GM12878 (cell line): Measurements from ENCODE around the gene VCL. TPM values are rescaled to one million over a fixed set of nuclear protein-coding genes. Genes with fewer than 3 reads are reported as not detected.

Experiments
- BACH1 ChIP-seq: fragments of 450-650 bp; IDR thresholded peaks from 2 replicates; pipeline ENCODE4 v1.6.1; 2017; ENCODE audit warnings: mild to moderate bottlenecking, borderline replicate concordance
- CBFB ChIP-seq: IDR thresholded peaks from 2 replicates; pipeline ENCODE4 v1.6.1; 2016; ENCODE audit warnings: antibody characterized with exemption, low read depth
- CHD1 ChIP-seq: IDR thresholded peaks from 2 replicates; pipeline ENCODE4 v1.6.1; 2012; ENCODE audit warnings: low read depth, low read length, improper control_type of control experiment
- CREB1 ChIP-seq: IDR thresholded peaks from 2 replicates; pipeline ENCODE4 v1.6.1; 2012; ENCODE audit warnings: low read depth, mild to moderate bottlenecking, inconsistent platforms
- FOXM1 ChIP-seq: IDR thresholded peaks from 2 replicates; pipeline ENCODE4 v1.6.1; 2012; ENCODE audit warnings: low read depth, mild to moderate bottlenecking, inconsistent platforms, low read length, moderate library complexity
- IKZF1 ChIP-seq: fragments of 450-650 bp; conservative IDR thresholded peaks from 2 replicates; pipeline ENCODE4 v1.6.1; 2017; ENCODE audit warnings: antibody characterized with exemption, mild to moderate bottlenecking
- RAD51 ChIP-seq: fragments of 450-650 bp; IDR thresholded peaks from 2 replicates; pipeline ENCODE4 v1.6.1; 2016; ENCODE audit warnings: moderate library complexity, mild to moderate bottlenecking, inconsistent platforms
- RCOR1 ChIP-seq: conservative IDR thresholded peaks from 2 replicates; pipeline ENCODE4 v1.6.1; 2012; ENCODE audit warnings: low read depth, low read length, improper control_type of control experiment
- SIX5 ChIP-seq: IDR thresholded peaks from 2 replicates; pipeline ENCODE4 v1.6.1; 2011; ENCODE audit warnings: mild to moderate bottlenecking, low read depth, low read length, moderate library complexity; ENCODE audit not compliant: severe bottlenecking
- SUZ12 ChIP-seq: fragments of 200-600 bp; sonication (generic); IDR thresholded peaks from one replicate; pipeline ENCODE4 v1.6.1; 2018; ENCODE audit warnings: antibody characterized with exemption, mild to moderate bottlenecking; ENCODE audit not compliant: unreplicated experiment
- TBL1XR1 ChIP-seq: IDR thresholded peaks from 2 replicates; pipeline ENCODE4 v1.6.1; 2012; ENCODE audit warnings: low read depth, low read length, improper control_type of control experiment
- ZNF24 ChIP-seq: fragments of 450-650 bp; IDR thresholded peaks from 2 replicates; pipeline ENCODE4 v1.6.1; 2017; ENCODE audit warnings: antibody characterized with exemption, mild to moderate bottlenecking
- polyA plus RNA-seq, 11 experiments: library from polyadenylated mRNA; depleted of rRNA in 4 of 11; unstranded in 6 of 11; stranded (reverse) in 5 of 11; fragments of >200 nt; fragmentation: Nextera tagmentation in 4 of 11; fragmentation: Illumina TruSeq in 1 of 11; extraction: Ambion mirVana in 4 of 11; extraction: Trizol in 1 of 11; gene quantifications; 1 replicate in 1 of 11; 2 replicates in 10 of 11; pipeline versions ENCODE4 v1.2.1 to v1.2.3, GENCODE V29; 2011 to 2016; ENCODE audit warnings: inconsistent platforms in 2 of 11, missing spikeins in 2 of 11, low read depth in 1 of 11
- total RNA-seq, 4 experiments: library from RNA; depleted of rRNA in 3 of 4; stranded (reverse); fragments of >200 nt in 3 of 4; fragmentation: Illumina TruSeq in 1 of 4; extraction: Trizol in 1 of 4; gene quantifications; 2 replicates each; pipeline versions ENCODE4 v1.2.1 to v1.2.3, GENCODE V29; 2013 to 2021
- TF ChIP-seq, protein P1 (sequence below): IDR thresholded peaks from 2 replicates; pipeline ENCODE4 v1.6.1; 2012; ENCODE audit warnings: low read length, inconsistent platforms
- TF ChIP-seq, protein P2 (sequence below): fragments of 450-650 bp; IDR thresholded peaks from 2 replicates; pipeline ENCODE4 v1.6.1; 2016; ENCODE audit warnings: mild to moderate bottlenecking
- TF ChIP-seq, protein P3 (sequence below): fragments of 450-650 bp; IDR thresholded peaks from 2 replicates; pipeline ENCODE4 v1.6.1; 2017; ENCODE audit warnings: borderline replicate concordance
- TF ChIP-seq, protein P4 (sequence below): fragments of 450-650 bp; IDR thresholded peaks from 2 replicates; pipeline ENCODE4 v1.6.1; 2016; ENCODE audit warnings: mild to moderate bottlenecking, moderate library complexity, borderline replicate concordance
- TF ChIP-seq, protein P5 (sequence below): IDR thresholded peaks from 2 replicates; pipeline ENCODE4 v1.6.1; 2012; ENCODE audit warnings: low read depth, low read length, improper control_type of control experiment
- TF ChIP-seq, protein P6 (sequence below): fragments of 150-350 bp; IDR thresholded peaks from 2 replicates; pipeline ENCODE4 v1.6.1; 2016; ENCODE audit warnings: low read depth, low read length

The VCL gene
- total and polyA plus RNA-seq, 10 of the 15 experiments (the other 5 are each of a cell fraction or from before 2014, with no cell fraction given), result 6.7 to 54.6 (median 24.3) TPM

DNA sequence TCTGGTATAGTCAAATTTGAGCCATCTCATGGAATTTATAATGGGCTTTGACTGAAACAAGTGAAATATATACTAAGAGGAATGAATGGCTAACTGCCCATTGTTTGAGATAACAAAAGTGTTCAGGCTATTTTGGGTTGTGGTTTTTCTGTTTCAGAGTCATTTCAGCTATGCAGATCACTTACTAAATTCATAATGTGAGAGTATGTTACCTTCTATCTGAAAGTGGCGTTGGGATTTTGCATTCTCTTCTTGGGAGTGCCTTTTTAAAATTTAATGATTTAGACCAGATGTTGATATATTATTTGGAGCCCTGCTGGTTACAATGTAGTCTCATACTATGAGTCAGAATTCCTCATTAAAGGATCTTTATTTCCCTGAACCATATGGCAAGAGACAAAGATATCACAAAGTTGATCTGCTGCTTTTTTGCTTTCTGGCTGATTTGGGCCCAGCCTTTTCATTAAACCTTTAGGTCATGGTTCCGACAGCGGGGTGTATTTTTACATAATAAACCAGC is 10.4 kb downstream of the VCL start (continued):
- TF ChIP-seq CREB1 (no peak), SIX5 (no peak), TBL1XR1 (0 out of 2 replicates have a peak, but pooled peaks have one; percentile 34), SUZ12 (no peak), CHD1 (no peak), CBFB (peak; percentile 88; the same call in 1 of the 2 replicates), IKZF1 (no peak), RCOR1 (0 out of 2 replicates have a peak, but pooled peaks have one; percentile 67), ZNF24 (peak; percentile 72), FOXM1 (peak; percentile 66; the same call in 1 of the 2 replicates), BACH1 (no peak), RAD51 (no peak)
- TF ChIP-seq, protein P1, sequence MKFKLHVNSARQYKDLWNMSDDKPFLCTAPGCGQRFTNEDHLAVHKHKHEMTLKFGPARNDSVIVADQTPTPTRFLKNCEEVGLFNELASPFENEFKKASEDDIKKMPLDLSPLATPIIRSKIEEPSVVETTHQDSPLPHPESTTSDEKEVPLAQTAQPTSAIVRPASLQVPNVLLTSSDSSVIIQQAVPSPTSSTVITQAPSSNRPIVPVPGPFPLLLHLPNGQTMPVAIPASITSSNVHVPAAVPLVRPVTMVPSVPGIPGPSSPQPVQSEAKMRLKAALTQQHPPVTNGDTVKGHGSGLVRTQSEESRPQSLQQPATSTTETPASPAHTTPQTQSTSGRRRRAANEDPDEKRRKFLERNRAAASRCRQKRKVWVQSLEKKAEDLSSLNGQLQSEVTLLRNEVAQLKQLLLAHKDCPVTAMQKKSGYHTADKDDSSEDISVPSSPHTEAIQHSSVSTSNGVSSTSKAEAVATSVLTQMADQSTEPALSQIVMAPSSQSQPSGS, result peak; percentile 82
- TF ChIP-seq, protein P2, sequence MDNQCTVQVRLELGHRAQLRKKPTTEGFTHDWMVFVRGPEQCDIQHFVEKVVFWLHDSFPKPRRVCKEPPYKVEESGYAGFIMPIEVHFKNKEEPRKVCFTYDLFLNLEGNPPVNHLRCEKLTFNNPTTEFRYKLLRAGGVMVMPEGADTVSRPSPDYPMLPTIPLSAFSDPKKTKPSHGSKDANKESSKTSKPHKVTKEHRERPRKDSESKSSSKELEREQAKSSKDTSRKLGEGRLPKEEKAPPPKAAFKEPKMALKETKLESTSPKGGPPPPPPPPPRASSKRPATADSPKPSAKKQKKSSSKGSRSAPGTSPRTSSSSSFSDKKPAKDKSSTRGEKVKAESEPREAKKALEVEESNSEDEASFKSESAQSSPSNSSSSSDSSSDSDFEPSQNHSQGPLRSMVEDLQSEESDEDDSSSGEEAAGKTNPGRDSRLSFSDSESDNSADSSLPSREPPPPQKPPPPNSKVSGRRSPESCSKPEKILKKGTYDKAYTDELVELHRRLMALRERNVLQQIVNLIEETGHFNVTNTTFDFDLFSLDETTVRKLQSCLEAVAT, result no peak
- TF ChIP-seq, protein P3, sequence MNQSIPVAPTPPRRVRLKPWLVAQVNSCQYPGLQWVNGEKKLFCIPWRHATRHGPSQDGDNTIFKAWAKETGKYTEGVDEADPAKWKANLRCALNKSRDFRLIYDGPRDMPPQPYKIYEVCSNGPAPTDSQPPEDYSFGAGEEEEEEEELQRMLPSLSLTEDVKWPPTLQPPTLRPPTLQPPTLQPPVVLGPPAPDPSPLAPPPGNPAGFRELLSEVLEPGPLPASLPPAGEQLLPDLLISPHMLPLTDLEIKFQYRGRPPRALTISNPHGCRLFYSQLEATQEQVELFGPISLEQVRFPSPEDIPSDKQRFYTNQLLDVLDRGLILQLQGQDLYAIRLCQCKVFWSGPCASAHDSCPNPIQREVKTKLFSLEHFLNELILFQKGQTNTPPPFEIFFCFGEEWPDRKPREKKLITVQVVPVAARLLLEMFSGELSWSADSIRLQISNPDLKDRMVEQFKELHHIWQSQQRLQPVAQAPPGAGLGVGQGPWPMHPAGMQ, result no peak
- TF ChIP-seq, protein P4, sequence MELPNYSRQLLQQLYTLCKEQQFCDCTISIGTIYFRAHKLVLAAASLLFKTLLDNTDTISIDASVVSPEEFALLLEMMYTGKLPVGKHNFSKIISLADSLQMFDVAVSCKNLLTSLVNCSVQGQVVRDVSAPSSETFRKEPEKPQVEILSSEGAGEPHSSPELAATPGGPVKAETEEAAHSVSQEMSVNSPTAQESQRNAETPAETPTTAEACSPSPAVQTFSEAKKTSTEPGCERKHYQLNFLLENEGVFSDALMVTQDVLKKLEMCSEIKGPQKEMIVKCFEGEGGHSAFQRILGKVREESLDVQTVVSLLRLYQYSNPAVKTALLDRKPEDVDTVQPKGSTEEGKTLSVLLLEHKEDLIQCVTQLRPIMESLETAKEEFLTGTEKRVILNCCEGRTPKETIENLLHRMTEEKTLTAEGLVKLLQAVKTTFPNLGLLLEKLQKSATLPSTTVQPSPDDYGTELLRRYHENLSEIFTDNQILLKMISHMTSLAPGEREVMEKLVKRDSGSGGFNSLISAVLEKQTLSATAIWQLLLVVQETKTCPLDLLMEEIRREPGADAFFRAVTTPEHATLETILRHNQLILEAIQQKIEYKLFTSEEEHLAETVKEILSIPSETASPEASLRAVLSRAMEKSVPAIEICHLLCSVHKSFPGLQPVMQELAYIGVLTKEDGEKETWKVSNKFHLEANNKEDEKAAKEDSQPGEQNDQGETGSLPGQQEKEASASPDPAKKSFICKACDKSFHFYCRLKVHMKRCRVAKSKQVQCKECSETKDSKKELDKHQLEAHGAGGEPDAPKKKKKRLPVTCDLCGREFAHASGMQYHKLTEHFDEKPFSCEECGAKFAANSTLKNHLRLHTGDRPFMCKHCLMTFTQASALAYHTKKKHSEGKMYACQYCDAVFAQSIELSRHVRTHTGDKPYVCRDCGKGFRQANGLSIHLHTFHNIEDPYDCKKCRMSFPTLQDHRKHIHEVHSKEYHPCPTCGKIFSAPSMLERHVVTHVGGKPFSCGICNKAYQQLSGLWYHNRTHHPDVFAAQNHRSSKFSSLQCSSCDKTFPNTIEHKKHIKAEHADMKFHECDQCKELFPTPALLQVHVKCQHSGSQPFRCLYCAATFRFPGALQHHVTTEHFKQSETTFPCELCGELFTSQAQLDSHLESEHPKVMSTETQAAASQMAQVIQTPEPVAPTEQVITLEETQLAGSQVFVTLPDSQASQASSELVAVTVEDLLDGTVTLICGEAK, result no peak
- TF ChIP-seq, protein P5, sequence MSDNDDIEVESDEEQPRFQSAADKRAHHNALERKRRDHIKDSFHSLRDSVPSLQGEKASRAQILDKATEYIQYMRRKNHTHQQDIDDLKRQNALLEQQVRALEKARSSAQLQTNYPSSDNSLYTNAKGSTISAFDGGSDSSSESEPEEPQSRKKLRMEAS, result no peak
- TF ChIP-seq, protein P6, sequence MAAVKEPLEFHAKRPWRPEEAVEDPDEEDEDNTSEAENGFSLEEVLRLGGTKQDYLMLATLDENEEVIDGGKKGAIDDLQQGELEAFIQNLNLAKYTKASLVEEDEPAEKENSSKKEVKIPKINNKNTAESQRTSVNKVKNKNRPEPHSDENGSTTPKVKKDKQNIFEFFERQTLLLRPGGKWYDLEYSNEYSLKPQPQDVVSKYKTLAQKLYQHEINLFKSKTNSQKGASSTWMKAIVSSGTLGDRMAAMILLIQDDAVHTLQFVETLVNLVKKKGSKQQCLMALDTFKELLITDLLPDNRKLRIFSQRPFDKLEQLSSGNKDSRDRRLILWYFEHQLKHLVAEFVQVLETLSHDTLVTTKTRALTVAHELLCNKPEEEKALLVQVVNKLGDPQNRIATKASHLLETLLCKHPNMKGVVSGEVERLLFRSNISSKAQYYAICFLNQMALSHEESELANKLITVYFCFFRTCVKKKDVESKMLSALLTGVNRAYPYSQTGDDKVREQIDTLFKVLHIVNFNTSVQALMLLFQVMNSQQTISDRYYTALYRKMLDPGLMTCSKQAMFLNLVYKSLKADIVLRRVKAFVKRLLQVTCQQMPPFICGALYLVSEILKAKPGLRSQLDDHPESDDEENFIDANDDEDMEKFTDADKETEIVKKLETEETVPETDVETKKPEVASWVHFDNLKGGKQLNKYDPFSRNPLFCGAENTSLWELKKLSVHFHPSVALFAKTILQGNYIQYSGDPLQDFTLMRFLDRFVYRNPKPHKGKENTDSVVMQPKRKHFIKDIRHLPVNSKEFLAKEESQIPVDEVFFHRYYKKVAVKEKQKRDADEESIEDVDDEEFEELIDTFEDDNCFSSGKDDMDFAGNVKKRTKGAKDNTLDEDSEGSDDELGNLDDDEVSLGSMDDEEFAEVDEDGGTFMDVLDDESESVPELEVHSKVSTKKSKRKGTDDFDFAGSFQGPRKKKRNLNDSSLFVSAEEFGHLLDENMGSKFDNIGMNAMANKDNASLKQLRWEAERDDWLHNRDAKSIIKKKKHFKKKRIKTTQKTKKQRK, result no peak
